Measurements from ENCODE around the gene ATP2B2. TPM values are rescaled to one million over a fixed set of nuclear protein-coding genes. Genes with fewer than 3 reads are reported as not detected.
"Not testable (repeated sequence)": the region's sequence is repeated elsewhere in the genome, so short reads cannot be mapped to it uniquely, and the experiment has no call there.

The ATP2B2 gene
- total RNA-seq, 1 experiment from 2014 or later: 0.22 TPM

- H3K9me2 ChIP-seq (replicated peaks; ENCODE audit: insufficient read depth, low read length): no peaks in the 10 kb centered on the region
- H3K27ac ChIP-seq (ENCODE audit: low read length): no peak overlapping the region
- no peaks in the 10 kb centered on the region for H3K79me2 ChIP-seq (ENCODE audit: low read length)
- no peak overlapping the region for H3K4me3 ChIP-seq (ENCODE audit: low read length)
- no peak overlapping the region for H3K4me2 ChIP-seq (ENCODE audit: low read depth, low read length, poor library complexity, severe bottlenecking)
- no peaks in the 10 kb centered on the region for H3K36me3 ChIP-seq (ENCODE audit: insufficient read depth, low read length)
- H3K4me1 ChIP-seq (ENCODE audit: low read length): peaks cover 41% of the 10 kb centered on the region
- no peak for DNase-seq
- H2AFZ ChIP-seq (ENCODE audit: low read length): no peak overlapping the region
- H3K9ac ChIP-seq (ENCODE audit: low read length): no peak overlapping the region
- H3K27me3 ChIP-seq (ENCODE audit: low read length): no peaks in the 10 kb centered on the region
- H3K9me3 ChIP-seq (ENCODE audit: low read length): no peaks in the 10 kb centered on the region
- no peaks in the 10 kb centered on the region for H4K20me1 ChIP-seq (ENCODE audit: insufficient read depth, low read depth, low read length)
Measured at GRCh38 chr3:10382892-10383849, 122.2 kb downstream of the ATP2B2 start.

DNA sequence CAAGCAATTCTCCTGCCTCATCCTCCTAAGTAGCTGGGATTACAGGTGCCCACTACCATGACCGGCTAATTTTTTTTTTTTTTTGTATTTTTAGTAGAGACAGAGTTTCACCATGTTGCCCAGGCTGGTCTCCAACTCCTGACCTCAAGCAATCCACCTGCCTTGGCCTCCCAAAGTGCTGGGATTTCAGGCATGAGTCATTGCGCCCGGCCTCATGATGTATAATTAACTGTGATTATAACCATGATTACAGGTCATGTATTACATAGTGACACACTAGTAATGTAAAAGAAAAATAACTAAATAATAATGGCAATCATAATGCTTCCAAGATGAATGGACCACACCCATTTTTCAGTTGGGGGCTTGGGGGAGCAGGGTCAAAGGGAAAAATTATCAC lies 122.9 kb downstream of the ATP2B2 start:
- not testable (repeated sequence) for H3K9me2 ChIP-seq (replicated peaks; ENCODE audit: insufficient read depth, low read length); H3K27me3 ChIP-seq (ENCODE audit: low read length); DNase-seq; H3K36me3 ChIP-seq (ENCODE audit: insufficient read depth, low read length); H4K20me1 ChIP-seq (ENCODE audit: insufficient read depth, low read depth, low read length); H3K4me2 ChIP-seq (ENCODE audit: low read depth, low read length, poor library complexity, severe bottlenecking); H3K4me3 ChIP-seq (ENCODE audit: low read length); H3K27ac ChIP-seq (ENCODE audit: low read length); H3K9me3 ChIP-seq (ENCODE audit: low read length); H3K79me2 ChIP-seq (ENCODE audit: low read length); H2AFZ ChIP-seq (ENCODE audit: low read length); H3K9ac ChIP-seq (ENCODE audit: low read length)
- peaks cover 34% of the 10 kb centered on the region for H3K4me1 ChIP-seq (ENCODE audit: low read length)

DNA sequence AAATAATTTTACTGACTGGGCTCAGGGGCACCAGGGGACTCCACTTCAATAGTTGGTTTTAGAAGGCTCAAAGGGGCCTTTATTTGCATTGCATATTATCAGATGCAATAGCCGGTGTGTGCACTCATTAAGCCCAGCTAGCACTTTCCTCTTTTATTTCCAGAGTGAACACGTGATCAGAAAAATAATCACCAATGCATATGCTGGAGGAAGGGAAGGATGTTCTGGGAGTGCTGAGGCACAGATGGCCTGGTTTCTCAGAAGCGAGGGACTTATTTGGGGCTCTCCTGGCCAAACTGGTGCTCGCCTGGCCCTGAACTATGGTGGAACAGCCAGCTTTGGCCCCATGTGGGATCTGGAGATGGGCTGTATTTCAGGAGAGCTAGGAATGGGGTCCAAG lies 124.0 kb downstream of the ATP2B2 start:
- no peaks in the 10 kb centered on the region for H3K36me3 ChIP-seq (ENCODE audit: insufficient read depth, low read length)
- no peaks in the 10 kb centered on the region for H3K27me3 ChIP-seq (ENCODE audit: low read length)
- peak; percentile 59 for DNase-seq
- no peak overlapping the region for H2AFZ ChIP-seq (ENCODE audit: low read length)
- H3K4me3 ChIP-seq (ENCODE audit: low read length): 0 out of 2 replicates have a peak overlapping the region, but pooled peaks have one; percentile 7
- H3K79me2 ChIP-seq (ENCODE audit: low read length): no peaks in the 10 kb centered on the region
- peaks cover 28% of the 10 kb centered on the region for H3K4me1 ChIP-seq (ENCODE audit: low read length)
- H3K9me2 ChIP-seq (replicated peaks; ENCODE audit: insufficient read depth, low read length): no peaks in the 10 kb centered on the region
- peak overlapping the region; percentile 53 for H3K4me2 ChIP-seq (ENCODE audit: low read depth, low read length, poor library complexity, severe bottlenecking)
- H3K9ac ChIP-seq (ENCODE audit: low read length): peak overlapping the region; percentile 1; the same call in 1 of the 2 replicates
- no peak overlapping the region; the same call in 1 of the 2 replicates for H3K27ac ChIP-seq (ENCODE audit: low read length)
- no peaks in the 10 kb centered on the region for H3K9me3 ChIP-seq (ENCODE audit: low read length)
- H4K20me1 ChIP-seq (ENCODE audit: insufficient read depth, low read depth, low read length): no peaks in the 10 kb centered on the region

GRCh38 chr3:10380906-10381305 lies 124.5 kb downstream of the ATP2B2 start:
- no peak overlapping the region for H2AFZ ChIP-seq (ENCODE audit: low read length)
- no peak overlapping the region for H3K4me3 ChIP-seq (ENCODE audit: low read length)
- DNase-seq: no peak
- no peaks in the 10 kb centered on the region for H3K36me3 ChIP-seq (ENCODE audit: insufficient read depth, low read length)
- H3K9me3 ChIP-seq (ENCODE audit: low read length): no peaks in the 10 kb centered on the region
- no peaks in the 10 kb centered on the region for H3K79me2 ChIP-seq (ENCODE audit: low read length)
- no peaks in the 10 kb centered on the region for H4K20me1 ChIP-seq (ENCODE audit: insufficient read depth, low read depth, low read length)
- no peak overlapping the region for H3K9ac ChIP-seq (ENCODE audit: low read length)
- no peaks in the 10 kb centered on the region for H3K9me2 ChIP-seq (replicated peaks; ENCODE audit: insufficient read depth, low read length)
- peak overlapping the region; percentile 12; the same call in 1 of the 2 replicates for H3K27ac ChIP-seq (ENCODE audit: low read length)
- H3K4me1 ChIP-seq (ENCODE audit: low read length): peaks cover 26% of the 10 kb centered on the region
- H3K4me2 ChIP-seq (ENCODE audit: low read depth, low read length, poor library complexity, severe bottlenecking): peak overlapping the region; percentile 53
- H3K27me3 ChIP-seq (ENCODE audit: low read length): no peaks in the 10 kb centered on the region

GRCh38 chr3:10379961-10380360 lies 125.4 kb downstream of the ATP2B2 start:
- no peak for DNase-seq
- no peak overlapping the region for H3K27ac ChIP-seq (ENCODE audit: low read length)
- H3K4me1 ChIP-seq (ENCODE audit: low read length): peaks cover 23% of the 10 kb centered on the region

GRCh38 chr3:10379161-10379560 lies 126.2 kb downstream of the ATP2B2 start:
- H3K36me3 ChIP-seq (ENCODE audit: insufficient read depth, low read length): no peaks in the 10 kb centered on the region
- H3K9ac ChIP-seq (ENCODE audit: low read length): no peak overlapping the region
- H3K27me3 ChIP-seq (ENCODE audit: low read length): no peaks in the 10 kb centered on the region
- peaks cover 23% of the 10 kb centered on the region for H3K4me1 ChIP-seq (ENCODE audit: low read length)
- no peak overlapping the region for H3K4me2 ChIP-seq (ENCODE audit: low read depth, low read length, poor library complexity, severe bottlenecking)
- H3K9me2 ChIP-seq (replicated peaks; ENCODE audit: insufficient read depth, low read length): no peaks in the 10 kb centered on the region
- no peak overlapping the region for H3K4me3 ChIP-seq (ENCODE audit: low read length)
- H3K27ac ChIP-seq (ENCODE audit: low read length): no peak overlapping the region
- DNase-seq: no peak
- H4K20me1 ChIP-seq (ENCODE audit: insufficient read depth, low read depth, low read length): no peaks in the 10 kb centered on the region
- H3K79me2 ChIP-seq (ENCODE audit: low read length): no peaks in the 10 kb centered on the region
- no peak overlapping the region for H2AFZ ChIP-seq (ENCODE audit: low read length)
- H3K9me3 ChIP-seq (ENCODE audit: low read length): no peaks in the 10 kb centered on the region

More at GRCh38 chr3:10379961-10380360, 125.4 kb downstream of the ATP2B2 start:
- Histone ChIP-seq H2AFZ (ENCODE audit: low read length) (no peak overlapping the region), H3K4me3 (ENCODE audit: low read length) (no peak overlapping the region), H3K79me2 (ENCODE audit: low read length) (no peaks in the 10 kb centered on the region), H3K9me3 (ENCODE audit: low read length) (no peaks in the 10 kb centered on the region), H3K27me3 (ENCODE audit: low read length) (no peaks in the 10 kb centered on the region), H3K36me3 (ENCODE audit: insufficient read depth, low read length) (no peaks in the 10 kb centered on the region), H3K9ac (ENCODE audit: low read length) (no peak overlapping the region), H4K20me1 (ENCODE audit: insufficient read depth, low read depth, low read length) (no peaks in the 10 kb centered on the region), H3K9me2 (replicated peaks; ENCODE audit: insufficient read depth, low read length) (no peaks in the 10 kb centered on the region), H3K4me2 (ENCODE audit: low read depth, low read length, poor library complexity, severe bottlenecking) (no peak overlapping the region)

DNA sequence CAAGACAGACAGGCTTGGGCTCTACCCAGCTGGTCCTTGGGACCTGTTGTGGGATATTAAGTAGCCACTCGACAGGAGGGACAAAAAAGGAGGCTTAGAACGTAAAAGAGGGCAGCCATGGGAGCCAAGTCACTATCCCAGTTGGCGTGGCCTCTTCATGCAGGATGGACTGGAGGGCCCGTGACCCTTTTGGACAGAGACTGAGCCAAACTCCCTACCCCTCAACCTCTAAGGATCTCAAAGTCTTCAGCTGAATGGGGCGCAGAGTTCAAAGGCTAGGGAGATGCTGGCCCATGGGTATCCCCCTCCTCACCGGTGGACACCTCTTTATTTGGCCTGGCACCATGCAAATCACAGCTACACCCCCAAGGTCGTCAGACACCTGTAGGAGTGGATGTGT lies 126.6 kb downstream of the ATP2B2 start:
- H3K4me2 ChIP-seq (ENCODE audit: low read depth, low read length, poor library complexity, severe bottlenecking): no peak overlapping the region
- no peaks in the 10 kb centered on the region for H4K20me1 ChIP-seq (ENCODE audit: insufficient read depth, low read depth, low read length)
- H3K9me2 ChIP-seq (replicated peaks; ENCODE audit: insufficient read depth, low read length): no peaks in the 10 kb centered on the region
- no peak overlapping the region for H3K27ac ChIP-seq (ENCODE audit: low read length)
- DNase-seq: no peak
- no peak overlapping the region for H3K9ac ChIP-seq (ENCODE audit: low read length)
- H3K79me2 ChIP-seq (ENCODE audit: low read length): no peaks in the 10 kb centered on the region
- H2AFZ ChIP-seq (ENCODE audit: low read length): no peak overlapping the region
- H3K9me3 ChIP-seq (ENCODE audit: low read length): no peaks in the 10 kb centered on the region
- H3K4me1 ChIP-seq (ENCODE audit: low read length): peaks cover 23% of the 10 kb centered on the region
- H3K36me3 ChIP-seq (ENCODE audit: insufficient read depth, low read length): no peaks in the 10 kb centered on the region
- H3K27me3 ChIP-seq (ENCODE audit: low read length): no peaks in the 10 kb centered on the region
- no peak overlapping the region for H3K4me3 ChIP-seq (ENCODE audit: low read length)

- peaks cover 23% of the 10 kb centered on the region for H3K4me1 ChIP-seq (ENCODE audit: low read length)
- no peak for DNase-seq
- no peak overlapping the region for H3K4me2 ChIP-seq (ENCODE audit: low read depth, low read length, poor library complexity, severe bottlenecking)
Measured at GRCh38 chr3:10378246-10378645, 127.1 kb downstream of the ATP2B2 start.

More at GRCh38 chr3:10378246-10378645, 127.1 kb downstream of the ATP2B2 start:
- Histone ChIP-seq H3K79me2 (ENCODE audit: low read length) (no peaks in the 10 kb centered on the region), H3K4me3 (ENCODE audit: low read length) (no peak overlapping the region), H3K9me3 (ENCODE audit: low read length) (no peaks in the 10 kb centered on the region), H3K27ac (ENCODE audit: low read length) (no peak overlapping the region), H2AFZ (ENCODE audit: low read length) (no peak overlapping the region), H3K36me3 (ENCODE audit: insufficient read depth, low read length) (no peaks in the 10 kb centered on the region), H3K9me2 (replicated peaks; ENCODE audit: insufficient read depth, low read length) (no peaks in the 10 kb centered on the region), H3K9ac (ENCODE audit: low read length) (no peak overlapping the region), H4K20me1 (ENCODE audit: insufficient read depth, low read depth, low read length) (no peaks in the 10 kb centered on the region), H3K27me3 (ENCODE audit: low read length) (no peaks in the 10 kb centered on the region)

Data from Karpas-422 (cell line).